ENCODE measurements around the gene FAR2.

The FAR2 gene

DNA sequence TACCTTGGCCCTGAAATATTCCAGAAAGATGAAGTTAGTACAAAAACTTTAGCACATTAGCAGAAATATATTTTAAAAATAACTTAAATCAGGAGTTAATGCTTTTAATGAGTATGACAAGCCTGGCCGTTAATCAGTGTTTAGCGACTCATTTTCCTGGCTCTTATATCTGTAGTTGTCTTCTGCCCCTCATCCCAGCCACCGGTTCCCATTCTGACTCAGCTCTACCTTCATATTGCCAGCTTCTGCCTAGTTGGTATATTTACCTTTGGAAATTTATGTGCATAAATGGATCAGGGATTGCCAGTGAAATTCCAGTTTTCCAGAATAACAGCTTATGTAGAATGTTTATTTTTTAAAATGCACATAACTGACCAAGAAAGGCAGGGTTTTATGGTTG is 152.0 kb downstream of the FAR2 start:
- DNase-seq, result no peak
- in situ Hi-C loops (cut with MboI; ENCODE audit: low pct_unique_long_range_greater_than_20kb, low sequenced_read_pairs), result no loop called here

DNA sequence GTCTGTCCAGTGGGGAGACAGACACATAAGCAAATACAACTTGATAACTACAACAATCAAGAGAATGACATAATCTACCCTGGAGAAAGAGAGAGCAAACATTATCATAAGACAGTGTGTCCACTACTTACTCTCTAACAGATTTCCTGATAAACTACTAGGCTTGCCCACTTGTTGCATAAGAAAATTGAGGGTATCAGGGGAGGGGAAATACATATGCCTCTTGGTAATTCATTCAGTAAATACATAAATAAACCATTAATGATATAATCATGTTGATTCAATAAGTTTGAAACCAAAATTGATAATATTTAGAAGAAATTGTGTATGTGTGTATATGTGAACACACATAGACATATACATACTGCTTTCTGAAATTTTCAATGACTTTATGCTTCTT is 155.3 kb downstream of the FAR2 start:
- DNase-seq, result no peak
- in situ Hi-C loops (cut with MboI; ENCODE audit: low pct_unique_long_range_greater_than_20kb, low sequenced_read_pairs), result no loop called here

DNA sequence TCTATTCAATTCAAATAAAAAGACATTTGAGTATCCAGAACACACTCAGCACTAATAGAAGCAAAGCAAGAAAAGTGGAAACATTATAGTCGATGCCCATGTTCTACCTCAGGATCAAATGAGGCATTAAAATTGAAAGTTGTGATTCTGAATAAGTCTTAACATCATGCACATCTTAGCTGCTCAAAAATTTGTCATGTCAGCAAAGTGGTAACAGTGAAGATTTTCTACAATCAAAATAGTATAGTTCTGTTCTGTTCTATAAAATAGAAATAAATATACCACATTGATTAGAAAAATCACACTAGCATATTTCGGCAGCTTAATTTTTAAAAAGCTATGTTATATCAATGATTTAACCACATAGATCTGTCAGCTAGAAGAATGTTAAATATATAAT is 157.2 kb downstream of the FAR2 start:
- DNase-seq, result no peak
- in situ Hi-C loops (cut with MboI; ENCODE audit: low pct_unique_long_range_greater_than_20kb, low sequenced_read_pairs), result no loop called here

DNA sequence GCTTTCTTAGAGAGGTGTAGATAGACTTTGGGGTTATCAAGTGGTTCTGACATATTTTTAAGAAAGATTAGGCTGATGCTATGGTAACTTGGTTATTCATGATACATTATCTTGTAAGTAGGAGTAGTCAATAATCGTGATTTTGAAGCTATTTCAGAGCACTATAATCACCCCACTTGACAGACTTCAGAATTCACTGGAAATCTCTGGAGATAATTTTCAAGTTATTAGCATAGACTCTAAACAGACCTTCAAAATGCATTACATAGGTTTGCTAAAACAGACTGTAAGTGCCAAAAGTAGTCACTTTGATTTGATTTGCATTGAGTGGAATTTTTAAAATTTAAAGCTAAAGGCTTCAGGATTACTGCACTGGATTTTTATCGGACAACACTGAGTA is 157.6 kb downstream of the FAR2 start:
- in situ Hi-C loops (cut with MboI; ENCODE audit: low pct_unique_long_range_greater_than_20kb, low sequenced_read_pairs), result no loop called here
- no peak for DNase-seq

DNA sequence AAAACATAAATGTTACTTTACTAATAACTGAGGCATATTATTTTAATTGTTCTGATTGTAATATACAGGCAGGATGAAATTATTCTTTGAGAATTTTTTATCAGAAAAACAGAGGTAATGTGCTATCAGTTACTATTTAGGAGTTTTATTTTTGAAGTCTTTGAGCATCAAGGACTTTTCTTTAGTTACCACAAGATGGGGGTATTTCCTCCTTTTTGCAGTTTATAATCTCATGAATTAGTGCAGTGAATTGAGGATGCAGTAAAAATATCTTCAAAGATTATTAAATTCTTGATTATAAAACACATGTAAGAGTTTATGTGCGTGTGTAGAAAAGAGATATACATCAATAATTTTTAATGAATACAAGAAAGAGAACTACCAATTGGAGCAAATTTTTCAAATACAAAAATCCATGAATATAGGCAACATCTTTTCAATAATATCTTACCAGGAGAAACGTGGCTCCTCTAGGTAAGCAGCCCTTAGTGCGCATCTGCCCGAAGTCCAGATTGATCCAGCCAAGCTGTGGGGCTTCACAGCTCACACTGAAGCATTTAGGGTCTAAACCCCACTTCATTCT is 160.3 kb downstream of the FAR2 start:
- peak; percentile 29 for DNase-seq
- in situ Hi-C loops (cut with MboI; ENCODE audit: low pct_unique_long_range_greater_than_20kb, low sequenced_read_pairs), result no loop called here

DNA sequence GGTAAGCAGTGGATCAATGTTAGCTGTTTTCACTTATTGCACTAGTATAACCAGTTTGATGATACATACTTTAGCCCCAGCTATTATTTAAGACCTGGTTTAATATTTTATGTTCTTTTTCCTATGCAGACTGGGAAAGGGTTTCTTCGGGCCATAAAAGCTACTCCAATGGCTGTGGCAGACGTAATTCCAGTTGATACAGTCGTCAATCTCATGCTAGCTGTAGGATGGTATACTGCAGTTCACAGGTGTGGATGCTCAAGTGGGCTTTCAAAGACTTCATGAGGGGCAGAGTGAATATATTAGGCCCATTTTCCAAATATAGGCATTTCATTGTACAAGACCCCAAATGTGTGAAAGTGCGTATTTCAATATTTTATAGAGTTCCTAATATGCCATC is 161.8 kb downstream of the FAR2 start:
- in situ Hi-C loops (cut with MboI; ENCODE audit: low pct_unique_long_range_greater_than_20kb, low sequenced_read_pairs), result no loop called here
- DNase-seq, result no peak

DNA sequence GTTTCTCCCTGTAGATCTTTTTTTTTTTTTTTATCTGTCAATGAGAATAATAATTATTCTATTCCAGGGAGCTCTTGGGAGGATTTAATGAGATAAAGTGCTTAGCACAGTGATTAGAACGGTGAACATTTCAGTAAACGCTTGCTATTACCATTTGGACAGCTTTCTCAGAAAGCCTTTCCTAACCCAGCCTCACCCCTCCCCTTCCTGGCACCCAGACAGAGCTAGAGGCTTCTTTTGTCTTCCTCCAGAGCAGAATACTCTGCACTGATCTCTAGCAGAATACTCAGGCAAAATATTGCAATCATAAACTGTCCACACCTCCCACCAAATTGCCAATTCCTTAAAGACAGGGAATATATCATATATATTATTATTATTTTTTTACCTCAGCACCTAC is 165.3 kb downstream of the FAR2 start:
- in situ Hi-C loops (cut with MboI; ENCODE audit: low pct_unique_long_range_greater_than_20kb, low sequenced_read_pairs), result no loop called here

DNA sequence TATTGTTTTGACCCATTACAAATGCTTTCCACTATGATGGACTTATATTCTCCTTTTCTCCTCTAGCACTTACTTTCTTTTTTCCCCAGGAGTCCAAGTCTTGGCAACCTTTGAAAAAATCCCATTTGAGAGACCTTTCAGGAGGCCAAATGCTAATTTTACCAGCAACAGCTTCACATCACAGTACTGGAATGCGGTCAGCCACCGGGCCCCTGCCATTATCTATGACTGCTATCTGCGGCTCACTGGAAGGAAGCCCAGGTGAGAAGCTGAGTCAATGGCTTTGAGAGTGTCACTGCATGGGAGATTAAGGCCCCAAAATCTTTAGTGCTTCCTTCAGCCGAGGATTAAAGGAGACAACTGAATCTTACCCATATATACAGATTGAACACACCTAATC is 167.7 kb downstream of the FAR2 start:
- DNase-seq, result no peak
- in situ Hi-C loops (cut with MboI; ENCODE audit: low pct_unique_long_range_greater_than_20kb, low sequenced_read_pairs), result no loop called here

More for the DNA sequence above, 165.3 kb downstream of the FAR2 start:
- peak; percentile 18 for DNase-seq

DNA sequence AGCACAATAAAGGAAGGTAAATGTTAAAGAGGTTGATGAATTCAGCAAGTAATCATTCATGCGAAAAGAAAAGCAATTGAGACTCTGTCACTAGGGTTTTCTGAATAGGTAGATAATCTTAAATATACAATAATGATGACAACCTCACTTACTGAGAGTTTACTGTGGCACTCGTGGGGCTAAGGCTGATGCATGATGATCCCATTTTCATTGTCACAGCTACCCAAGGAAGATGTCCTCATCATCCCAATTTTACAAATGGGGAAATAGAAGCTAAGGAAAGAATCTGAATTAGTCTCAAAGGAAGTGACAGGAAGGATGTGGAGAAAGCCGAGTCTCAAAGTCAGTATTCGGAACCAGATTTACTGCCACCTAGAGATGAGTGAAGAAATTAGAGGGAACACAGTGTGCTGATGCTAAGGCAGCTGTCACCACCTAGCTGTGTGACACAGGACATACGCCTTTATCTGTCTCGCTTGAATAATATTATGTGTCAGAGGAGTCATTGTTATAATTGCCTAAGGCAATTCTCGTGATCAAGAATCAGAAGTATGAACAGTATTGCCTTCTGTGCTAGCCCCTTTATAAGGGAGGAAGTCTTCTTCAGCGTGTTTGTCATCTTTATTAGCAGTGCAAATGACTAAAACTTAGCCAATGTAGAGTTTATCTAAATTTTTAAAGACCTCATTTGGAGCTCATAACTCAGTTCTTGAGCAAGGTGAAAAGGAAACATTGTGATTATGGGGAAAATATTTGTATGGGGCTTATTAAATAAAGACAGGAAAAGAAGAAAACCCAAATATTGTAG is 168.7 kb downstream of the FAR2 start:
- peak; percentile 86 for DNase-seq
- in situ Hi-C loops (cut with MboI; ENCODE audit: low pct_unique_long_range_greater_than_20kb, low sequenced_read_pairs), result no loop called here

DNA sequence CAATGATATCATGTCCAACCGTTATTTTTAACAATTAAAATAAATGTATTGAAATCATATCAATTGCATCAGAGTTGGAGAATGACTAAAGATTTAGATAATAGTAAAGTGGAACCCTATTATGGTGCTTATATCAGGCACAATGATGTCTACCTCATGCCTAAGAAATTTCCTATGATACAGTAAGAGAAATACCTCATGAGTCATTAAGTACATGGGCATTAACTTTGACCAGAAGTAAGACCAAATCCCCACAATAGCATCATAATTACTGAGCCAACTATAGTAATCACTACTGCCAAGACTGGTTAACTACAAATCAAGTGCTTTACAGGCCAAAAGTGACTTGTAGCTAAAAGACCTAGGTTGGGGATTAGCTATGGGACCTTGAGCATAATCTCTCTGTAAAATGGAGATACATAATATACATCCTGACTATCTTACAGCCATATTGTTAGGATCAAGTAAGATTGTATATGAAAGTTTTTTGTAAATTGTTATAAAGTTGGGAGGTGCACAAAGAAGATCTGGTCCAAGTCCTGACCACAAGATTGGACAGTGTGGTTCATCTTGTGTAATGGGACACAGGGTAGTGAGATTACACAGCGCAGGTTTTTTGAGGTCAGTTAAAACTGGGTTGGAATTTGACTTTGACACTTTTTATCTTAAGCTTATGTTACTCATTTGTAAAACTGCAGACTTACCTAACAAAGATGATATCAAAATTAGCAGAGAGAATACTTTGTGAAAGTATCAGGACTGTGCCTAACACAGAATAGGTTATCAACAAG is 171.4 kb downstream of the FAR2 start:
- no peak for DNase-seq
- in situ Hi-C loops (cut with MboI; ENCODE audit: low pct_unique_long_range_greater_than_20kb, low sequenced_read_pairs), result no loop called here

DNA sequence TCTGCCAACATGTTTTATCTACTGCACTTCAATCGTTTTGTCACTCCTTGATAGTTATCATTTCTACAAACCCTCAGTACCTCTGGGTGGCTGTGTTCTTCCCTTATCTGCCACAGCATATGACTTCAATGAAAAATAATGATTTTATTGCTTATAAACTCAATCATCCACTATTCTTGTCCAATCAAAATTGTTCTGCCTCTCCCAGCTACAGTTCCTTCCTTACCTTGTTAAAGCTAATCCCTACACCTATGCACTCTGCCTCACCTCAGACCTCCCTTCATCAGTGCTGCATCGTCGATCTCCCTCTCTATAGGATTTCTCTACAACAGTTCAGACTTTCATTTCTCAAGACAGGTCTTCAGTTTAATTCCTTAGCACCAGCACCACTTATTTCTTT is 173.1 kb downstream of the FAR2 start:
- in situ Hi-C loops (cut with MboI; ENCODE audit: low pct_unique_long_range_greater_than_20kb, low sequenced_read_pairs), result no loop called here
- DNase-seq, result no peak

DNA sequence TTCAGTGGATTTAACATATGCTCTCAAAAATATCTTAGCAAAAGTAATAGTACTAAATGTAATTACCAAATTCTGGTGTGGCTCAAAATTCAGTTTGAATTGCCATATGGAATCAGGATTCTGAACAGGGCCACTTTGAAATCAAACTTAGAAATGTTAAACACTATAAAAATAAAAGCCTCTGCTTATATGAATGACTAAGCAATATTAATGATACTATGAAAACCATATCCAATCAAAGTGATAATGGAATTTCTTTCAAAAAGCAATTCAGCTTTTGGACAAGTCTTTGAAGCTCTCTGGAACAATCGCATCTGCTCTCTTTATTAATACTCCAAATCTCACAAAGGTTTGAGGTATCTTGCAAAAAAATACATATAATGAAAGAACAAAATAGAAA is 180.3 kb downstream of the FAR2 start:
- in situ Hi-C loops (cut with MboI; ENCODE audit: low pct_unique_long_range_greater_than_20kb, low sequenced_read_pairs), result no loop called here
- no peak for DNase-seq

DNA sequence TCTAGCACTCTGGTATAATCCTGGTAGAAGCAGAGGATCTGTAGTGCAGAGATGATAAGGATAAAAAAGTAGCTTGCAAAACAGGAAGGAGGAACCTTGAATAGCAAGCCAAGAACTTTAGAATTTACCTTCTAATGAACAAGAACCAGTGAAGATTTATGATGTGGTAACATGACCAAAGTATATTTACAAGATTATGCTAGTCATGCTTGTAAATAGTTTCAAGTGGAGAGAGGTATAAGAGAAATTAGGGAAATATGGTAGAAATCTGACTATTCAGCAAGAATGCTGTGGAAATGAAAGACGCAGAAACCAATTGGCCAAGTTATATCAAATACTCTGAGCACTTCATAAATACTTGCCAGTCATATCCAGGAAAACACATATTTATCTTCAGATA is 184.1 kb downstream of the FAR2 start:
- in situ Hi-C loops (cut with MboI; ENCODE audit: low pct_unique_long_range_greater_than_20kb, low sequenced_read_pairs), result no loop called here
- no peak for DNase-seq

DNA sequence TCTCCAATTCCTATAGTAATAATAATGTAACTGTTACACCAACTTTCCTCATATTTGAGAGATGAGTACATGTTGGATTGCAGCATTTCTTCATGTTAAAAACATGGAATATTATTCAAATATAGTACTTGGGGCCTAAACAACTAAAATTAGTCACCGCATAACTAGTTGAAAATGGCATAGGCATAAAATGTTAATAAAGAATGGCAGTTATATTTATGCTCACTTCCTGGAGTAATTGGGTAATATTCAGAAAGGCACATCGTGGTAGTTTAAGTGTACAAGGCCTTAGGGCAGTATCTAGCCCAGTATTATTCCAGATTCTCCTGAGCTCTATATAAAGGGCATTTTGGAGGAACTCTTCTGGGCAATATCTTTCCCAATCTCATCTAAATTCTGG is 185.9 kb downstream of the FAR2 start:
- DNase-seq, result no peak
- in situ Hi-C loops (cut with MboI; ENCODE audit: low pct_unique_long_range_greater_than_20kb, low sequenced_read_pairs), result no loop called here

DNA sequence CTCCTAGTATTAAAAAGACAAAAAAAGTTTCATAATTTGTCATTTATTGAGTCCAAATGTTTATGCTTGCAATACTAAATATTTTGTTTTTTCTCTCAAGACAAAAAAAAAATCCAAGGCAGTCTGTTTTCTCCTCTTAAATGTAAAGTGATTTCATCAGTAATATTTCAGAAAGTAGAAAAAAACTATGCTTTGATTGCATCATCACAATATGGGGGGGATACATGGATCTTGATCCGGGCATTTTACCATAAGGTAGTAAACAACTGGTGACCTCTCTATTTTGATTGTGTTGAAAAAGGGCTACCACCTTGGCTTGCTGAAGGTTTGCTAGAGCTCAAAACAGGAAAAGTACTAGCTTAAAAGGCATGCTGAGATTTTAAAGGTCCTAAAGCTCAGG is 188.2 kb downstream of the FAR2 start:
- no peak for DNase-seq
- in situ Hi-C loops (cut with MboI; ENCODE audit: low pct_unique_long_range_greater_than_20kb, low sequenced_read_pairs), result no loop called here

DNA sequence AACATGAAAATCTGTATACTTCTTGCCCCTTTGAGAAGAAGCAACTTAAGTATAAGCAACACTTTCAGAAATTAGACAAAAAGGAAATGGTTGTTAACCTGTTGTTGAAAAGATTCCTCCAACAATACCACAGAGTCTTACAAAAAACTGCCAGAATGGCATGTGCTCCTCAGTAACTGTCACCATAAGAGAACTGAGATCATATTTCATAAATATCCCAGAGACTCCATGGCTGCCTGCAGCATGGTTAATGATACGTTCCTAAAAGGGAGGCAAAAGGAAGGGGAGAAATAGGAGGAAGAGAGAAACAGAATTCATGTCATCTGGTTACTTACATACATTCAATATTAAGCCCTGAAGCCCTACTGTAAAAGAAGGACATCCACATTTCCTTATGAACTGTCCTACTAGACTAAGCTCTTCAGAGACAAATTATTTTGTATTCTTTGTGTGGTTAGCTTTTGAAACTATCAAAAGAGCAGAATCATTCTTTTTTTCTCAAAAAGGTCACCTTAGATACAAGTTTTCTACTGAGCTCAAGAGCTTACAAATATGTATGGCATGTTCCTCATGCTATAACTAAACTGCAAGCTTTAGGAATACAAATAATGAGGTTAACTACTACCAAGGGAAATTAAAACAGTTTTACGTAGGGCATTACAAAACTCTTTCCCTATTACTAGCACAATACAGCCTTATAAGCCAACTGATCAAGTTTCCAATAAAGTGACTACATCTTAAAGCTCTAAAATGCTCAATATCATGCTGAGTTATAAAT is 194.1 kb downstream of the FAR2 start:
- in situ Hi-C loops (cut with MboI; ENCODE audit: low pct_unique_long_range_greater_than_20kb, low sequenced_read_pairs), result no loop called here
- no peak for DNase-seq

DNA sequence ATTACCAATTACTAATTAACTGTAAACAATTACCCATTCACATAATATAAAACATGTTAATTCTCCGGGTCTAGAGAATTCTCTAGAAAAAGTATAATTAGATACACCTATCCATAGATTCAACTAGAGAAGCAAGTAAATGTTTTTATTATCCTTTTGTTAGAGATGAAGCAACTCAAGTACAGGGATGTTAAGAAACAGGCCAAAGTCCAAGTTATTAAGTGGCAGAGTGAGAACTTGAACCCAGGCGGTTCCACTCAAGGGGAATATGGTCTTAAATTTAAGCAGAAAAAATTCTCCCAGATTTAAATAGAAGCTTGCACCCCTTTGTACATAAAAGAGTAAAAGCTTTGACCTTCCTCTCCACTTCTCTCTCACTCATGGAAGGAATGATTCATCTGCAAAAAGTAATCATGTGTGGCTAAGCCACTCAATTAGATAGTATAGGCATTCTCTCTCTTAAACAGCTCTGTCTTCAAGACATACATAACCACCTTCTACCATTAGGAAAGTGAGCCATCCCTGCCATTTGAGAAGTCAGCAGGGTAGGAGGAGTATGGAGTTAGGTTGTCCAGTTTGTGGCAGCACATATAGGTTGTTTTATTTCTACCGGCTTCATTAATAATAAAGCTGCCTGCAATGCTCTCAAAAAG is 197.8 kb downstream of the FAR2 start:
- in situ Hi-C loops (cut with MboI; ENCODE audit: low pct_unique_long_range_greater_than_20kb, low sequenced_read_pairs), result no loop called here
- DNase-seq, result no peak

DNA sequence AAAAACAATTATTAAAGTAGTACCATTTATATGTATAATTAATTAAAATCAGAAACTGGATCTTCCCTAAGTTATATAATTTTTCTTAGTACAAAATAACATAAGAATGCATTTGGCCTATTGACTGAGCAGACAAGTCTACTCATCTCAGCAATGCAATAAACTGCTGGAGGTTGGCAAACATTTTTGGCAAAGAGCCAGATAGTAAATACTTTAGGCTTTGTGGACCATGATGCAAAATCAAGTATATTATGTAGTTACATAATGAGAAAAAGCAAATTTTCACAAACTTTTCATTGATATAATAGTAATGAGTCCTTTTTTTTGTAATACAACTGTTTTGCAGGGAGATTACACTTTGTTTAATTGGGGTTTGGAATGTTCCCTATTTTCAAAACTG is 201.0 kb downstream of the FAR2 start:
- no peak for DNase-seq
- in situ Hi-C loops (cut with MboI; ENCODE audit: low pct_unique_long_range_greater_than_20kb, low sequenced_read_pairs), result no loop called here

DNA sequence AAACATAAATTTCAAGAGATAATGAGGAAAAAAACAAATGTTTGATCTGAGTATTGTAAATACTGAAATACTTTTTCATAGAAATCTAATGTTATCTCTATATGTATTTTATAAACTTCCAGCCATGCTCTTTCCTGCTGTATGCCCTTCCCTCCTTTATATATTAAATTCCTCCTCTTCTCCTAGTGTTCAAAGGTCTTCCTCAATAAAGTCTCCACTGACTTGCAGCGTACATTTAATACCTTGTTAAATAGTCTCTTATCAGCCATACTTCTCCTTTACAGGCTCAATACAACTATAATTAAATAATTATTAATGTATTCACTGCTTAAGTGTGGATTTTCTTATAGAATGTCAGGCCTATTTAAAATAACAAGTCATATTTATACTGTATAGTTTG is 205.9 kb downstream of the FAR2 start:
- in situ Hi-C loops (cut with MboI; ENCODE audit: low pct_unique_long_range_greater_than_20kb, low sequenced_read_pairs), result no loop called here
- DNase-seq, result no peak

All from KBM-7 (cell line).